B cell (primary cell): ENCODE data around the gene RGS6.

Experiments used
- EZH2 ChIP-seq: IDR thresholded peaks from 2 replicates; pipeline ENCODE4 v1.6.1; 2012; ENCODE audit warnings: borderline replicate concordance, low read depth, mild to moderate bottlenecking, moderate library complexity, low read length; ENCODE audit not compliant: insufficient read depth, poor library complexity, severe bottlenecking
- TF ChIP-seq, protein P1 (sequence below): fragments of 200-600 bp; IDR thresholded peaks from one replicate; pipeline ENCODE4 v1.8.0; 2022; ENCODE audit warnings: antibody characterized with exemption, mild to moderate bottlenecking

GRCh38 chr14:72444701-72445100 is 512.5 kb downstream of the RGS6 start:
- TF ChIP-seq, protein P1, sequence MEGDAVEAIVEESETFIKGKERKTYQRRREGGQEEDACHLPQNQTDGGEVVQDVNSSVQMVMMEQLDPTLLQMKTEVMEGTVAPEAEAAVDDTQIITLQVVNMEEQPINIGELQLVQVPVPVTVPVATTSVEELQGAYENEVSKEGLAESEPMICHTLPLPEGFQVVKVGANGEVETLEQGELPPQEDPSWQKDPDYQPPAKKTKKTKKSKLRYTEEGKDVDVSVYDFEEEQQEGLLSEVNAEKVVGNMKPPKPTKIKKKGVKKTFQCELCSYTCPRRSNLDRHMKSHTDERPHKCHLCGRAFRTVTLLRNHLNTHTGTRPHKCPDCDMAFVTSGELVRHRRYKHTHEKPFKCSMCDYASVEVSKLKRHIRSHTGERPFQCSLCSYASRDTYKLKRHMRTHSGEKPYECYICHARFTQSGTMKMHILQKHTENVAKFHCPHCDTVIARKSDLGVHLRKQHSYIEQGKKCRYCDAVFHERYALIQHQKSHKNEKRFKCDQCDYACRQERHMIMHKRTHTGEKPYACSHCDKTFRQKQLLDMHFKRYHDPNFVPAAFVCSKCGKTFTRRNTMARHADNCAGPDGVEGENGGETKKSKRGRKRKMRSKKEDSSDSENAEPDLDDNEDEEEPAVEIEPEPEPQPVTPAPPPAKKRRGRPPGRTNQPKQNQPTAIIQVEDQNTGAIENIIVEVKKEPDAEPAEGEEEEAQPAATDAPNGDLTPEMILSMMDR, result no peak
- TF ChIP-seq EZH2, result no peak
